Activated naive CD4-positive, alpha-beta T cell treated with anti-CD3 and anti-CD28 coated beads, Interleukin-2, amount 50 U/mL, for 24 hours (primary cell): ENCODE results near the gene OLFML2A.
"Not testable (repeated sequence)": the region's sequence is repeated elsewhere in the genome, so short reads cannot be mapped to it uniquely, and the experiment has no call there.

Source experiments
- H3K27ac Mint-ChIP-seq: one replicate; pipeline ENCODE4 v1.8.0; 2021; ENCODE audit warnings: mild to moderate bottlenecking, mixed read lengths
- H3K27me3 Mint-ChIP-seq: one replicate; pipeline ENCODE4 v1.8.0; 2021; ENCODE audit warnings: mixed read lengths
- H3K36me3 Mint-ChIP-seq: one replicate; pipeline ENCODE4 v1.8.0; 2021; ENCODE audit warnings: mixed read lengths
- H3K4me1 Mint-ChIP-seq: one replicate; pipeline ENCODE4 v1.8.0; 2021; ENCODE audit warnings: mixed read lengths
- H3K4me3 Mint-ChIP-seq: one replicate; pipeline ENCODE4 v1.8.0; 2021; ENCODE audit warnings: mild to moderate bottlenecking, mixed read lengths
- H3K9me3 Mint-ChIP-seq: one replicate; pipeline ENCODE4 v1.8.0; 2021; ENCODE audit warnings: mixed read lengths

OLFML2A gene

GRCh38 chr9:124776954-124777648 is at the start of gene OLFML2A:
TSS of gene OLFML2A (plus strand) at chr9:124777133. CDS start at chr9:124777271, 138 bp downstream.
- H3K36me3 Mint-ChIP-seq: no peaks in the 10 kb centered on the region
- peaks cover 37% of the 10 kb centered on the region for H3K27me3 Mint-ChIP-seq
- no peak within 1 kb of the TSS for H3K27ac Mint-ChIP-seq
- no peaks in the 10 kb centered on the region for H3K9me3 Mint-ChIP-seq
- peak within 1 kb of the TSS; percentile 78 for H3K4me3 Mint-ChIP-seq
- H3K4me1 Mint-ChIP-seq: peaks cover 28% of the 10 kb centered on the region

- Mint-ChIP-seq H3K4me1 (peaks cover 6% of the 10 kb centered on the region), H3K36me3 (no peaks in the 10 kb centered on the region), H3K27me3 (peaks cover 8% of the 10 kb centered on the region), H3K9me3 (no peaks in the 10 kb centered on the region), H3K27ac (no peak overlapping the region), H3K4me3 (no peak overlapping the region)
Measured at GRCh38 chr9:124730772-124731171, 46.2 kb upstream of the OLFML2A start.

GRCh38 chr9:124733964-124734740 is 42.8 kb upstream of the OLFML2A start:
- Mint-ChIP-seq H3K27ac (no peak overlapping the region), H3K9me3 (no peaks in the 10 kb centered on the region), H3K4me1 (peaks cover 6% of the 10 kb centered on the region), H3K4me3 (no peak overlapping the region), H3K36me3 (no peaks in the 10 kb centered on the region), H3K27me3 (peaks cover 9% of the 10 kb centered on the region)

- H3K9me3 Mint-ChIP-seq, H3K4me3 Mint-ChIP-seq, H3K36me3 Mint-ChIP-seq, H3K27ac Mint-ChIP-seq, H3K4me1 Mint-ChIP-seq, H3K27me3 Mint-ChIP-seq: not testable (repeated sequence)
Measured at GRCh38 chr9:124734741-124735083, 42.2 kb upstream of the OLFML2A start.

- Mint-ChIP-seq H3K27ac (peak overlapping the region; percentile 60), H3K36me3 (no peaks in the 10 kb centered on the region), H3K4me3 (no peak overlapping the region), H3K9me3 (no peaks in the 10 kb centered on the region), H3K27me3 (peaks cover 9% of the 10 kb centered on the region), H3K4me1 (peaks cover 6% of the 10 kb centered on the region)
Measured at GRCh38 chr9:124735121-124735520, 41.8 kb upstream of the OLFML2A start.

GRCh38 chr9:124738075-124738474 is 38.9 kb upstream of the OLFML2A start:
- not testable (repeated sequence) for H3K4me1 Mint-ChIP-seq, H3K4me3 Mint-ChIP-seq, H3K9me3 Mint-ChIP-seq, H3K36me3 Mint-ChIP-seq, H3K27me3 Mint-ChIP-seq, H3K27ac Mint-ChIP-seq

GRCh38 chr9:124739360-124739759 is 37.6 kb upstream of the OLFML2A start:
- Mint-ChIP-seq H3K27ac (no peak overlapping the region), H3K4me3 (no peak overlapping the region), H3K9me3 (no peaks in the 10 kb centered on the region), H3K4me1 (peaks cover 6% of the 10 kb centered on the region), H3K36me3 (no peaks in the 10 kb centered on the region), H3K27me3 (peaks cover 5% of the 10 kb centered on the region)

GRCh38 chr9:124741149-124741548 is 35.8 kb upstream of the OLFML2A start:
- Mint-ChIP-seq H3K27me3 (peaks cover 3% of the 10 kb centered on the region), H3K36me3 (no peaks in the 10 kb centered on the region), H3K27ac (no peak overlapping the region), H3K9me3 (no peaks in the 10 kb centered on the region), H3K4me1 (no peaks in the 10 kb centered on the region), H3K4me3 (no peak overlapping the region)

- H3K27ac Mint-ChIP-seq: no peak overlapping the region
Measured at GRCh38 chr9:124741662-124742061, 35.3 kb upstream of the OLFML2A start.

GRCh38 chr9:124742940-124743339 is 34.0 kb upstream of the OLFML2A start:
- Mint-ChIP-seq H3K9me3 (no peaks in the 10 kb centered on the region), H3K36me3 (no peaks in the 10 kb centered on the region), H3K27ac (no peak overlapping the region), H3K4me3 (no peak overlapping the region), H3K27me3 (peaks cover 11% of the 10 kb centered on the region), H3K4me1 (no peaks in the 10 kb centered on the region)

More at GRCh38 chr9:124741662-124742061, 35.3 kb upstream of the OLFML2A start:
- H3K9me3 Mint-ChIP-seq: no peaks in the 10 kb centered on the region
- peaks cover 5% of the 10 kb centered on the region for H3K27me3 Mint-ChIP-seq
- no peaks in the 10 kb centered on the region for H3K4me1 Mint-ChIP-seq
- H3K4me3 Mint-ChIP-seq: no peak overlapping the region
- H3K36me3 Mint-ChIP-seq: no peaks in the 10 kb centered on the region

- H3K9me3 Mint-ChIP-seq: no peaks in the 10 kb centered on the region
- no peaks in the 10 kb centered on the region for H3K4me1 Mint-ChIP-seq
- no peaks in the 10 kb centered on the region for H3K36me3 Mint-ChIP-seq
- H3K27me3 Mint-ChIP-seq: peaks cover 10% of the 10 kb centered on the region
- H3K27ac Mint-ChIP-seq: no peak overlapping the region
- no peak overlapping the region for H3K4me3 Mint-ChIP-seq
Measured at GRCh38 chr9:124743686-124744348, 33.1 kb upstream of the OLFML2A start.

GRCh38 chr9:124747065-124747464 is 29.9 kb upstream of the OLFML2A start:
- peaks cover 23% of the 10 kb centered on the region for H3K27me3 Mint-ChIP-seq
- H3K36me3 Mint-ChIP-seq: no peaks in the 10 kb centered on the region
- no peak overlapping the region for H3K4me3 Mint-ChIP-seq
- no peaks in the 10 kb centered on the region for H3K4me1 Mint-ChIP-seq
- no peak overlapping the region for H3K27ac Mint-ChIP-seq
- no peaks in the 10 kb centered on the region for H3K9me3 Mint-ChIP-seq

GRCh38 chr9:124749284-124749683 is 27.6 kb upstream of the OLFML2A start:
- no peak overlapping the region for H3K27ac Mint-ChIP-seq
- no peak overlapping the region for H3K4me3 Mint-ChIP-seq
- no peaks in the 10 kb centered on the region for H3K9me3 Mint-ChIP-seq
- H3K27me3 Mint-ChIP-seq: peaks cover 26% of the 10 kb centered on the region
- H3K36me3 Mint-ChIP-seq: no peaks in the 10 kb centered on the region
- H3K4me1 Mint-ChIP-seq: no peaks in the 10 kb centered on the region

- H3K36me3 Mint-ChIP-seq: no peaks in the 10 kb centered on the region
- peaks cover 1% of the 10 kb centered on the region for H3K4me1 Mint-ChIP-seq
- H3K9me3 Mint-ChIP-seq: no peaks in the 10 kb centered on the region
- H3K27me3 Mint-ChIP-seq: peaks cover 28% of the 10 kb centered on the region
- no peak overlapping the region for H3K4me3 Mint-ChIP-seq
- H3K27ac Mint-ChIP-seq: no peak overlapping the region
Measured at GRCh38 chr9:124749781-124750180, 27.2 kb upstream of the OLFML2A start.

- Mint-ChIP-seq H3K27me3 (peaks cover 44% of the 10 kb centered on the region), H3K36me3 (no peaks in the 10 kb centered on the region), H3K4me3 (no peak overlapping the region), H3K27ac (no peak overlapping the region), H3K4me1 (peaks cover 9% of the 10 kb centered on the region), H3K9me3 (no peaks in the 10 kb centered on the region)
Measured at GRCh38 chr9:124752967-124753366, 24.0 kb upstream of the OLFML2A start.

GRCh38 chr9:124754289-124754688 is 22.6 kb upstream of the OLFML2A start:
- H3K27me3 Mint-ChIP-seq: peaks cover 47% of the 10 kb centered on the region
- H3K4me3 Mint-ChIP-seq: no peak overlapping the region
- H3K27ac Mint-ChIP-seq: no peak overlapping the region
- H3K9me3 Mint-ChIP-seq: no peaks in the 10 kb centered on the region
- peaks cover 9% of the 10 kb centered on the region for H3K4me1 Mint-ChIP-seq
- no peaks in the 10 kb centered on the region for H3K36me3 Mint-ChIP-seq
